Mesothelial cell of epicardium (in vitro differentiated cells): ENCODE data around the gene AFAP1. TPM values are rescaled to one million over a fixed set of nuclear protein-coding genes. Genes with fewer than 3 reads are reported as not detected.

Experiments
- DNase-seq, 2 experiments: peaks; one replicate each; pipeline ENCODE4 v3.0.0; 2021; ENCODE audit warnings: low spot score in 2 of 2; ENCODE audit not compliant: unreplicated experiment in 2 of 2
- H3K27ac Mint-ChIP-seq: 2 replicates; pipeline ENCODE4 v1.8.0; 2021; ENCODE audit warnings: mixed read lengths
- H3K27me3 Mint-ChIP-seq: 2 replicates; pipeline ENCODE4 v1.8.0; 2021; ENCODE audit warnings: low read depth, mixed read lengths
- H3K36me3 Mint-ChIP-seq: 2 replicates; pipeline ENCODE4 v1.8.0; 2021; ENCODE audit warnings: mixed read lengths
- H3K4me1 Mint-ChIP-seq: 2 replicates; pipeline ENCODE4 v1.8.0; 2021; ENCODE audit warnings: mixed read lengths
- H3K4me3 Mint-ChIP-seq: 2 replicates; pipeline ENCODE4 v1.8.0; 2021; ENCODE audit warnings: mild to moderate bottlenecking, moderate library complexity, mixed read lengths
- H3K9me3 Mint-ChIP-seq: 2 replicates; pipeline ENCODE4 v1.8.0; 2021; ENCODE audit warnings: mixed read lengths
- total RNA-seq: library from RNA; stranded (reverse); gene quantifications from 3 replicates; pipeline ENCODE4 v1.2.1, GENCODE V29; 2021
- TF ChIP-seq, protein P1 (sequence below): fragments of 200-600 bp; sonication (generic); IDR thresholded peaks from one replicate; pipeline ENCODE4 v1.5.0; 2021; ENCODE audit warnings: antibody characterized with exemption; ENCODE audit not compliant: unreplicated experiment

The AFAP1 gene
- total RNA-seq, 1 donor from 2014 or later: 82.4 TPM

DNA sequence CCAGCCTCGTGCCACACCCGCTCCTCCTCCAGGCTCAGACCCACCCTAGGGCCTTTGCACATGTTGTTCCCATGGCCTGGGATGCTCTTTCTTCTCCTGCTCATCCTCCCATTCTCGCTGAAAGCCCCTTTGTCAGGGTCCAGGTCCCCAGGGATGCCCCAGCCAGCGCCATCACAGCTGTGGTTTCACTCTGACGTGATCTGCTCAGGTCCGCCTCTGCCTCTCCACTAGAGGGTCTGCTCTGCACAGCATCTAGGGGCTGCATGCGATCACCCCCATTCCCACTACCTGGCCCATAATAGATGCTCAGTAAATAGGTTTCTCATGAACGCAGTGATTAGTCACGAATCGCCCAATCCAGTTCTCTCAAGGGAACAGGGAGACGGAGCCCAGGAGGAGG, 222.5 kb downstream of the AFAP1 start:
- no peak for DNase-seq
- Mint-ChIP-seq H3K36me3 (no peaks in the 10 kb centered on the region), H3K27me3 (peaks cover 49% of the 10 kb centered on the region), H3K4me1 (no peaks in the 10 kb centered on the region), H3K4me3 (no peak overlapping the region), H3K27ac (no peak overlapping the region), H3K9me3 (no peaks in the 10 kb centered on the region)
- TF ChIP-seq, protein P1, sequence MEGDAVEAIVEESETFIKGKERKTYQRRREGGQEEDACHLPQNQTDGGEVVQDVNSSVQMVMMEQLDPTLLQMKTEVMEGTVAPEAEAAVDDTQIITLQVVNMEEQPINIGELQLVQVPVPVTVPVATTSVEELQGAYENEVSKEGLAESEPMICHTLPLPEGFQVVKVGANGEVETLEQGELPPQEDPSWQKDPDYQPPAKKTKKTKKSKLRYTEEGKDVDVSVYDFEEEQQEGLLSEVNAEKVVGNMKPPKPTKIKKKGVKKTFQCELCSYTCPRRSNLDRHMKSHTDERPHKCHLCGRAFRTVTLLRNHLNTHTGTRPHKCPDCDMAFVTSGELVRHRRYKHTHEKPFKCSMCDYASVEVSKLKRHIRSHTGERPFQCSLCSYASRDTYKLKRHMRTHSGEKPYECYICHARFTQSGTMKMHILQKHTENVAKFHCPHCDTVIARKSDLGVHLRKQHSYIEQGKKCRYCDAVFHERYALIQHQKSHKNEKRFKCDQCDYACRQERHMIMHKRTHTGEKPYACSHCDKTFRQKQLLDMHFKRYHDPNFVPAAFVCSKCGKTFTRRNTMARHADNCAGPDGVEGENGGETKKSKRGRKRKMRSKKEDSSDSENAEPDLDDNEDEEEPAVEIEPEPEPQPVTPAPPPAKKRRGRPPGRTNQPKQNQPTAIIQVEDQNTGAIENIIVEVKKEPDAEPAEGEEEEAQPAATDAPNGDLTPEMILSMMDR: no peak

DNA sequence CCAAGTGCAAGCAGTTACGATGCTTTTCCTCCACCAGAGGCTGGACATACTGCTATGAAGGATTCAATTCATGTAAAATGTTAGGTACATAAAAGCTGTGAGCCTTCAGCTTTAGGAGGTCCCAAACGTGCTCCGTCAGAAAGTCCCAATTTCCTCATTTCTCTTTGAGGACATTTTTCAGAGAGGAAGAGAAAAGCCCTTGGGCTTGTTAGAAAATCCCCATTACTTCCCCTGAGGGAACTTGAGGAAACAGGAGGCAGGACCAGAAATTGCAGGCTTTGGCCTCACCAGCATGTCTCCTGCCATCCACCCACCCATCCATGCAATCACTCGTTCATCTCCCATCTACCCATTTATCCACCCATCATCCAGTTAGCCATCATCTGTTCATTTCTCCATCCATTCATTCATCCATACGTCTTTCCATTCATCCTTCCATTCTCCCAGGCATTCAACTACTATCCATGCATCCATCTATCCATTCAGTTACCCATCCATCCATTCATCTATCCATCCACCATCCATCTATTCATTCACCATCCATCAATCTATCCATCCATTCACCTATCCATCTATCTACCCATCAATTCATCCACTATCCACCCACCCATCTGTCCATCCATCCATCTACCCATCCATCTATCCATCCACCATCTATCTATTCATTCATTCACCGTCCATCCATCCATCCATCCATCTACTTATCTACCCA, 223.5 kb downstream of the AFAP1 start:
- no peak overlapping the region for H3K27ac Mint-ChIP-seq
- H3K27me3 Mint-ChIP-seq: peaks cover 44% of the 10 kb centered on the region
- H3K36me3 Mint-ChIP-seq: no peaks in the 10 kb centered on the region
- no peaks in the 10 kb centered on the region for H3K9me3 Mint-ChIP-seq
- no peak for DNase-seq
- TF ChIP-seq, protein P1: no peak
- no peak overlapping the region for H3K4me3 Mint-ChIP-seq
- no peaks in the 10 kb centered on the region for H3K4me1 Mint-ChIP-seq

DNA sequence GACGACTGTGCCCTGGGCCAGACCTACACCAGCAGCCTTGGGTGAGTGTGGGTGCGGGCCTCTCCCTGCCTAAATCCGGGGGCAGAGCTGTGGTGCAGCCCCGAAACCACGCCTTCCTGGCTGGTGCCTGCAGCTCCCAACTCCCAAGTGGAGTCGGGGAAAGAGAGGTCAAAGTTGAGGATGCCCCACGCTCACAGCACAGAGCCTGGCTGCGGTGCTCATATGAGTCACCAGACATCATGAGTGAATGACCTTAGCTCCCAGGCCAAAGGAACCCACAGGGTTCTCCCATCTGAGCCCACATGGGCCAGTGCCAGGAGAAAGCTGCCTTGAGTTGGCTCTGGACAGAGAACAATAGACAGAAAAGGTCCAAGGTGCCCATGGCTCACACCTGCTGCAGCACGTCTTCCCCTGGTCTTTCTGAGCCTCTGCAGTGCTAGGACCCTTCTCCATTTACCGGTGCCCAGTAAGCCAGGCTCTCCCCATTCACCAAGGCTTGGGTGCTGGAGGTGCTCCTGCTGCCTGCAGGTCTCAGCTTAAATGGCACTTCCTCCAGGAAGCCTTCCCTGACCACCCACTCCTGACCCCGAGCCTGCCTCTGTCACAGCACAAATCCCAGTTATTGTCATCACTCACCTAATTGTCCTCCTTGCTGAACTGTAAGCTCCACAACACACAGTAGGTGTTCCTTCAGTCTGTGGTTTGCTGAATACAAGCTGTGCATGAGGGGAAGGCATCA, 224.2 kb downstream of the AFAP1 start:
- H3K27me3 Mint-ChIP-seq: peaks cover 39% of the 10 kb centered on the region
- H3K36me3 Mint-ChIP-seq: no peaks in the 10 kb centered on the region
- no peak overlapping the region for H3K27ac Mint-ChIP-seq
- H3K9me3 Mint-ChIP-seq: no peaks in the 10 kb centered on the region
- H3K4me1 Mint-ChIP-seq: no peaks in the 10 kb centered on the region
- TF ChIP-seq, protein P1: no peak
- no peak for DNase-seq
- H3K4me3 Mint-ChIP-seq: no peak overlapping the region

DNA sequence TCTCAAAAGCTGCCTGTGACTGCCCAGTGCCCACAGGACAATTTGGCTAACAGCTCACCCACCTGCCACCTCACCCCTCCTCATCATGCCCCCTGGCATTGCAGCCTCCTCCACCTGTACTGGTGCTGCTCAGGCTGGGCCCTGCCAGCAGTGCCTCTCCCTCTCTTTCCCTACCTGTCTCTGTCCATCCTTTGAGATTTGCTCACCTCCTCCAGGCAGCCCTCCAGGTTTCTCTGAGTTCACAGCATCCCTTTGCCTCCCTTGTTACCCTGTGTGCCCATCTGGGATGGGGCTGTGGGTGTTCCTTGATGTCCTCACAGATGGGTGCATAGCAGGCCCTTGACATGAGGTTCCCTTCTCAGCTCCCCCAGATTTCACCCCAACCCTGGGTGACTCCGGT, 224.9 kb downstream of the AFAP1 start:
- no peaks in the 10 kb centered on the region for H3K9me3 Mint-ChIP-seq
- no peak overlapping the region for H3K27ac Mint-ChIP-seq
- no peaks in the 10 kb centered on the region for H3K36me3 Mint-ChIP-seq

DNA sequence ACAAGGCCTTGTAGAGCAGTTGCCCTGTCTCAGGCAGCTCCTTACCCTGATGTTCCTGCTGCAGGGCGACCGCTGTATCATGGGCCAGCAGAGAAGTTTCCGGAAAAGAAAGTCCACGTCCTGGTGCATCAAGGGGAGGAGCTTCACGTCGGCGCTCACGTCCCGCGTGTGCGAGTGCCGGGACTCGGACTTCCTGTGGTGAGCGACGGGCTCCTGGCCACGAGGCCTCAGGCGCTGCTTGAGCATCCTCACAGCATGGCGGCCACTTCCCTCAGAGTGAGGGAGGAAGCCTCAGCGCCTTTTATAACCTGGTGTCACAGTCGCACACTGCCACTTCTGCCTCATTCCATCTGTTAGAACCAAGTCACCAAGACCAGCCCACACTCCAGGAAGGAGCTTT, 225.5 kb downstream of the AFAP1 start:
- Mint-ChIP-seq H3K36me3 (no peaks in the 10 kb centered on the region), H3K9me3 (no peaks in the 10 kb centered on the region), H3K27me3 (peaks cover 30% of the 10 kb centered on the region), H3K4me1 (no peaks in the 10 kb centered on the region), H3K27ac (no peak overlapping the region), H3K4me3 (no peak overlapping the region)
- DNase-seq: no peak
- TF ChIP-seq, protein P1: no peak

More for the DNA sequence above, 224.9 kb downstream of the AFAP1 start:
- DNase-seq: no peak
- Mint-ChIP-seq H3K27me3 (peaks cover 34% of the 10 kb centered on the region), H3K4me1 (no peaks in the 10 kb centered on the region), H3K4me3 (no peak overlapping the region)
- TF ChIP-seq, protein P1: no peak
